Glomerular visceral epithelial cell (primary cell): ENCODE data around the gene CDON.
"Not testable (repeated sequence)": the region's sequence is repeated elsewhere in the genome, so short reads cannot be mapped to it uniquely, and the experiment has no call there.

ENCODE experiments used
- DNase-seq: peaks from one replicate; pipeline ENCODE4 v3.0.0-alpha.2; 2016; ENCODE audit errors: extremely low spot score

The CDON gene

DNA sequence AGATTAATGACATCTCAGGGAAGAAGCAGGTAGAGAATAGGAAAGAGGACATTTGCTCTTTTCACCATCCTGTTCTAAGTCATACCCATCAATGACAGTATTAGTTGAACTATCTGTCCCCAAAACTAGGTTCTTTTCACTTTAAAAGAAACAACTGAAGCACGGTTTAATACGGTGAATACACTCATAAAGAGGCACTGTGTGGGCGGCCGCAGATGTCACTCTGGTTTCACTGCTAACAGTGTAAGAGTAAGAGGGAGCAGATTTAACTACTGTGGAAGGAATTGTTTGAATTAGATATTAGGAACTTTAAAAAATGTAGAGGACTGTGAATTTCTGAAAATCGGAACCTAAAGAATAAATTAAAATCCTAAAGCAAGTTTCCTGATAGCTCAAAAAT, 67.4 kb downstream of the CDON start:
- no peak for DNase-seq

DNA sequence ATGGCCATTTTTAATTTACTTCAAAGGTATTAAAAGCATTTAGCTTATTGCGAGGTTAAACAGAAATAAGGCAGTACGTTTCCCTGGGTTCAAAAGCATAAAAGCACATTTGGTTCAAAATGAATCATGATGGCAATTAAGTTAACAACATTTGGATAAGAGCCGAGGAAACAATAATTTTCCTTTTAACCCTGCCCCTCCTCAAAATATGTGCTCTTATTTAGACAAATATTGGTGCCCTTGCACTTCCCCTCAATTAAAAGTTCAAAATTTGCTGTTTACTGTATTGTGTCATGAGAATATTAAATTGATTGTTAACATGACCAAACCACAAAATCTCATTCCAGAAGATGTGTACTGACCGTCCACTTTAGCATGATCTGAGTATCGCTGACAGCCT, 68.2 kb downstream of the CDON start:
- DNase-seq = no peak

DNA sequence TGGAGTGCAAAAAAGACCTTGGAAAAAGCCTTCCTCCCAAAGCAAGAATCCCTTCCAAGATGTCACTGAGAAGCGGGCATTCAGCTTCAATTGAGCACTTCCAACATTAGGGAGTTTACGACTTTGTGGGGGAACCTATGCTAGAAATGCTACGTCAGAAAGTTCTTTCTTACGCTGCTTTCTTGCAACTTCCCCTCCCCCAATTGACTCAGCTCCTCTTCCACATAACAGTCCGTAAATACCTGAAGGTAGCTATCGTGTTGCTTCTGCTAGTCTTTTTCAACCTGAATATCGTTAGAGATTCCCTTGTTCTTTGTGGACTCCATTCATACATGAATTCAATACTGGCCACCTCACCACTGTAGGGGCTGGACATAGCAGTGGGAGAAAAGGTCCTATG, 69.8 kb downstream of the CDON start:
- DNase-seq = no peak

DNA sequence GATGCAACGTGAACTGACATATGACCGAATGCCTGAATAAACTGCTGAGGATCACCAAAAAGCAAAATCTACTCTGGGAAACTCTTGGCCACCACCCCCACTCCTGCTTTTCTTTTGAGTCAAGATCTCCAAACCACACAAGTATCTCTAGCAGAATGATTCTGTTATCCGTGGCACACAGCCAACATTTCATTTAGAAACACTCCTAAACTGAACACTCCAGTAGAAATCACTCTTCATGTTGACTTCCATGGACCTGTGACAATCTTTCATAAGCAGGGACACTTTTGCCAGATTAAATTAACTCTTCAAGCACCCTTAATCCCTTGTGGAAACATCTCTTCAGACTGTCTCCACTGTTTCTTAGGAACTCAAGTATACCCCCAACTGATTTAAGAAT, 72.4 kb downstream of the CDON start:
- DNase-seq = peak; percentile 11

DNA sequence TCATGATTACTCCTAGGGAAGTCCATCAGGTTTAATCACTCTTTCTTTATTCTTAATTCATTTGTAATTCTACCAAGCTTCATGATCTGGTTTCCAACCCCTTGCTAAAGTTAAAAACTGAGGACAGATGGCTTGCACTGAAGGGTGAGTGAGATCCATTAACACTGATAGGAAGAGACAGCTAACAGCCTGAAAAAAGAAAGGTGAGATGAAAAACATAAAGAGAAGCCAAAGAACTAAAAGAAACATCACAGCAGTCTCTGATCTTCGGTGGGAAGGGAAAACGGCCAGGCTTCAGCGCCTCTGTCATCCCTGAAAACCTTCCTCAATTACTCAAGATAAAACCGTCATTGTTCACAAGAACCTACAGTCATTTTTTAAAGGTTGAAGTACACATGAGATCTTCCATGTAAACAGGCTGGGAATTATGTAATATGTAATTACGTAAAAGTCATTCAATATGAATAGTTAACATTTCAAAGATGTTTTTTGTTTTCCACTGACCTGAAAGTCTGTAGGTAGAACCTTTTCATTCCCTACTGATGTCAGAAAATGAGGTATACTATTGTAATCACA, 75.5 kb downstream of the CDON start:
- DNase-seq = no peak

DNA sequence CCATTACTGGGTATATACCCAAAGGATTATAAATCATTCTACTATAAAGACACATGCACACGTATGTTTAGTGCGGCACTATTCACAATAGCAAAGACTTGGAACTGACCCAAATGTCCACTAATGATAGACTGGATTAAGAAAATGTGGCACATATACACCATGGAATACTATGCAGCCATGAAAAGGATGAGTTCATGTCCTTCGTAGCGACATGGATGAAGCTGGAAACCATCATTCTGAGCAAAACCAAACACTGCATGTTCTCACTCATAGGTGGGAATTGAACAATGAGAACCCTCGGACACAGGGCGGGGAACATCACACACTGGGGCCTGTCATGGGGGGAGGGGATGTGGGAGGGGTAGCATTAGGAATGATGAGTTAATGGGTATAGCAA, 76.7 kb downstream of the CDON start:
- not testable (repeated sequence) for DNase-seq

DNA sequence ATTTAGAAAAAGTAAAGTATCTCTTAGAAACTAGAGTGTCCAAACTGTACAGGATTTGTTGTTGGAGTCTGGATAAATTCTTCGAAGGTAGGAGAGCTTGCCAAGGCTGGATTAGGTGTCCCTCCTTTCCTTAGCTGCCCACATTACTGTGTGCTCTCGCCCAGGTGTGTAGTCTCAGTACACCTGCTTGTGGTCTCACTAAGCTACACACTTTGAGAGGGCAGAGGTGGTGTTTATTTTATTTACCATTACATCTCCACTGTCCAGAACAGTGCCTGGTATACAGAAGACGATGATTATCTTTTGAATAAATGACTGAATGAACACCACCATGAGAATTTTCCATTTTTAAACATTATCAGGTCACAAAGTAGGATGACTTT, 80.3 kb downstream of the CDON start:
- no peak for DNase-seq

DNA sequence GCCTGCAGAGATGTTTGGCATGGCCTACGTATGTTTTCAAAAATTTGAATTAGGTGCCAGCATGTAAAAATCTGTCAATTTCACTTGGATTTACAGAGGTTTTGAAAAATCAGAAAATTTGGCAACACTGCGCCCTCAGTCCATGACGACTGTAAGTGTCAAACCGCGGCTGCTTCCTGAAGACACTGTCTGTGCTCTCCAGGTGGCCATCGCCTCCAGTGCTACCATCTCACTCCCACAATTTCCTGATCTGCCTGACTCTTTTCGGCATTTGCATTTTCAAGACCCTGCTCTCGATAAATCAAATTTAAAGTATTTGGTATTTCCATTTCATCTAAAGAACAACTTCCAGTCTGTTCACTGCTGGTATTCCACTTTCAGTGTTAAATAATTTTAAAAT, 82.2 kb downstream of the CDON start:
- no peak for DNase-seq

DNA sequence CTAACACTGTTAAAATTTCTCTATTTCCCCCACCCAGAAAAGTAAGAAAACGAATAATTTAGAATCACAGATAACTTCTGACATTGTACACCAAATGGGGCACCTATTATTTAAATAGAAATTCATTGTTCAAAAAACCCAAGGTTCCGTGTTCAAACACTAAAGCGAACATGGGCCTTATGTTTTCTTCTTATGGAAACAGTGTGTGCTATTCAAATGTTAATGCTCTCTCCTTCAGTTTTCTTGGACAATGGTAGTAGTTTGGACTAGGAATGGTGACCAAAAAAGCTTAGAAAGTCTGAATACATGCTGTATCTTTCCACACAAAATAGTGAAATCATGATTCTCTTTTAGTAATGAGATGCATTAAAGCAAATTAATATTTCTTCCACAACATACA, 83.2 kb downstream of the CDON start:
- no peak for DNase-seq

DNA sequence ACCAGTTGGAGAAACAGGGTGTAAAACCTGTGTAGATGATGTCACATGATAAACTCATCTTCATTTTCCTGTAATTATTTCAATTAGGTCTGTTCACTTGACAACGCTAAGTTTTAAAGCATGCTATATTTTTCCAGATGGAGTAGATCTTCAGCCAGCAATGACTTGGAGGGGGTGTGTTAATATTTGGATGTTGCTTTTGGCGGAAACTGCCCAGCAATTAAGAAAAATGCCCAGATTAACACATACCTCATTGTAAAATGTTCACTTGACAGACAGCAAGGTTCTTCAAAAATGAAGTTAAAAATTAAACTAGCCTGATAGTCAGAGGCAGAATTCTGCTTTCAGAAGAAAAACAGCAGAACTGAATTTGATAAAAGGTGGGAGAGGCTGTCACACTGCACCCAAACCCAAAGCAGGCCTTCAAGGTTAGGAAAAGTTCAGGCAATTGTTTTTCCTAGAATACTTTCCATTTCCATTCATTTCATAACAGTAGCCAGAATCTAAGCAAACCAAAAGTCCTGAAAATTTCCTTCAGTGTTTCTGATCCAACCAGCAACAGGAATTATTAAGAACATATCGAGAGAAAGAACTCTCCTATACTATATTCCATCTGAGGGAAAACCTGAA, 83.8 kb downstream of the CDON start:
- DNase-seq = no peak

DNA sequence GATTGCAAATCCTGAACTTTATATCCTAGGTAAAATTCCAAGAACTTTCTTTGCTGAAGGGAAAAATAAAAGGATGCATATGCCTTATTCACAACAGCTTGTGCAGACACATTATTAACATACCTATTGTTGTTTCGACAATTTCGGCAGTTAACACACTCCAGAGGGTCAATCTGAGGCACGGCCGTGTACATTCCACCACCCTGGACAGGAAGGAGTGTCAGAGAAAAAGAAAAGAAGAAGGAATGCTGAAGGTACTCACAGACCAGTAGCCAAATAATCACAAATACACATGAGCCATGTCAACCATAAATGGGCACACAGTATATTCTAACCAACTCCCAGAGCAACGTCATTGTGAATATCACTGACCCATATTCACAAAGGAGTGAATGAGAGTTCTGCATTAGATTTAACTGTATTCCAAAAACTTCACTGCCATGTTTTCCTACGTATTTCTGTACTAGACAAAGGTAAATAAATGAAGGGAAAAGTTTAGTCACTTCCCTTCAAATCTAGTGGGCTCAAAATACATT, 84.4 kb downstream of the CDON start:
- no peak for DNase-seq

DNA sequence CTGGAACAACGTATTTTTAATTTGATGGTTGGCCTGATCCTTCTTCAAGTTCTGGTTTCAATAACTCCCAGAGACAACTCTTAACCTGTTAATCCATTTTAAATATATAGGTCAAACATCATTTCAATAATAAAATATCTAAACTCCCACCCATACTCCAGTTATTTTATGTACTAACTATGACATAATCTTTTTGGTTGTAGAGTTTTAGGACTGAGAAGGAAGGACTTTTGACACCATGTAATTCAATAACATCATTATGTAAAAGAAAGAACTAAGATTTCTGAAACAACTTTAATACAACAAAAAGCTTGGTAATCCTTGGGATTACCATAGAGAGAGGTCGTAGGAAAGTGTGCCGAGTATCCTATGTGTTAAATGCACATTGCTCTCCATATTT, 85.3 kb downstream of the CDON start:
- no peak for DNase-seq

DNA sequence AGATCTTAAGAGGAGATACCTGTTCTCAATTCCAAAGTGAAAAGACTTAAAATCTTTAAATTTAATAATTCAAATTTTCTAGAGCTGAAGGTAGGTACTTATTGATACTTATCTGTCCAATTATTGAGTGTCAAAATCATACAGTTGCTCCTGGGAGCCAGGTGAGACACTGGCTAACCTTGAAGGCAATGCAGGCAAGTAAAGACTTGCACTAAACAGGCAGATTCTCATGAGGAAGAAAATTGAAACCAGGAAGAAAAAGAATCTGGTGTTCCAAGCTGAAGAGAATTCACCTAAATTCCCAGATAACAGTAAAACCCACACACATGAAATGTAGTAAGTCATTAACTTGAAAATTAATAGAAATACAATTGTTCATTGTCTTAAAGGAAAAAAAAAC, 86.5 kb downstream of the CDON start:
- no peak for DNase-seq

DNA sequence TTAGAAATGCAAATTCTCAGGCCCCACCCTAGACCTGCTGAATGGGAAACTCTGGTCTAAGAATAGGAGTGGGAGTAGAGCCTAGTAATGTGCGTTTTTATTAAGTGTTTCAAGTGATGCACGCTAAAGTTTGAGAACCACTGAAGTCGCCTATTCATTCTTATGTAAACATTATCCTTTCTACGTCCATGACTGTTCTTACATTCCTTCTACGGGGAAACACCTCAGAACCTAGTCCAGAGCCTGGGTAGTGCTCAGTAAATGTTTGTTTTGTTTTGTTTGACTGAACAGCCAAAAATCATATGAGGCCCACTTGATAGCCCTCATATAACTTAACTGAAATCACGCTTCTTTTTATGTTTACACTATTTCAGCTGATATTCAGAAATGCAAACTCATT, 87.0 kb downstream of the CDON start:
- no peak for DNase-seq

DNA sequence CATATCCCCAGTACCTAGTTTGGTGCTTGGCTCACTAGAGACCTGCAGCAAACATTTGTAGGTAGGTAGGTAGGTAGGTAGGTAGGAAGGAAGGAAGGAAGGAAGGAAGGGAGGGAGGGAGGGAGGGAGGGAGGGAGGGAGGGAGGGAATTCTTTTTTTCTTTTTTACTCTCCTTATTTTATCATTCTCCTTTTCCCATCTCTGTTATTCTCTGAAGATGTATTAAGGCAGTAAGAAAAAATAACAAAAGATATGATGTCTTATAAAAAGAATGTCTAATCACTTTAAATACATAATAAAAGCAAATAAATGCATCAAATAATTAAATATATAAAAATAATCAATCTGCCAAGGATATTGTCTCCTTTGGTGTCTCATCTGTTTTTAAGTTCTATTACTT, 88.4 kb downstream of the CDON start:
- DNase-seq = no peak

DNA sequence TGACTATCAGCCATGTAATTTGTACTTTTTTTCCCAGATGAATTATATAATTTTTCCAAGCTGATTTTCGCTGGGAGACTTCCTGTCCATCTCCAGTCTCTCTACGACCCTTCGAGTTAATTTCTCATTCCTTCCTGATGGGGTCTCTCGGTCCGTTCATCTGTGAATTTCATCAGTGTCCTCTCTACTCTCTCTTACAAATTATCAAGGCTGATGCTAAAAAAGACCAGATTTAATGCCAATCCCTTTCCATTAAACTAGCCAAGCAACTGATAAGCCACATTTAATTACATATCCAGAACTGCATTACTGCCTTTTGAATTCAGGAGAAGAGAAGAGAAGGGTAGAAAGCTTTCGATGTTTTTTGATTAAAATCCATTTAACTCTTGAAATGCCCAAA, 91.0 kb downstream of the CDON start:
- no peak for DNase-seq

DNA sequence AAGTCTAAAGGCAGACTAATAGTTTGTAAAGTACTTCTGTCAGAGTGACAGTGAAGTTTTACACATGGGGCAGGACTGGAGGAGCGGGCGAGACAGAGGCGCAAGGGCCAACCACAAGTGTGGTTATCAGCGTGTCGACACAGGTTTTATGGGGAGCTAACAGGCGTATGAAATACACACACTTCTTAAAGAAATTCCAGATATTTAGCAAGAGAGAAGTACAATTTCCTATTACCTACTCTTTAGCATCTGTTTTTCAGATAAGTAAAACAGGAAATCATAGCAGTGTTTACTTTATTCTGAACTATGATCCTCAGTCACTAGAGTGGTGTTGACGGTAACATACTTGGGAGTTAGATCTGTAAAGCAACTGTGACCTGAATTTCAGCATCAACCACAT, 94.3 kb downstream of the CDON start:
- DNase-seq = no peak

DNA sequence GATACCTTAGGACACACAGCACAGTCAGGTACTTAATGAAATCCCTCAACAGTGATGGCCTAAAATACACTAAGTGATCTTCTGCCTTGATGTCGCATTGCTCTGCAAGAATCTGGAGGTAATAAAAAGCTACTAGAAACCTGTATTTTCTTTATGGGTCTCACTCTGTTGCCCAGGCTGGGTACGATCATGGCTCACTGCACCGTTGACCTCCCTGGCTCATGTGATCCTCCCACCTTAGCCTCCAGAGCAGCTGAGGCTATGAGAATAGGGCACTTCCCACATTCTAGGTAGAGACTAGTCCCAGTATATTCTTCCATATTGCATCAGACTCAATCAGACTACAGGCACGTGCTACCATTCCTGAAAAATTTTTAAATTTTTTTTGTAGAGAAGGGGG, 95.2 kb downstream of the CDON start:
- no peak for DNase-seq

DNA sequence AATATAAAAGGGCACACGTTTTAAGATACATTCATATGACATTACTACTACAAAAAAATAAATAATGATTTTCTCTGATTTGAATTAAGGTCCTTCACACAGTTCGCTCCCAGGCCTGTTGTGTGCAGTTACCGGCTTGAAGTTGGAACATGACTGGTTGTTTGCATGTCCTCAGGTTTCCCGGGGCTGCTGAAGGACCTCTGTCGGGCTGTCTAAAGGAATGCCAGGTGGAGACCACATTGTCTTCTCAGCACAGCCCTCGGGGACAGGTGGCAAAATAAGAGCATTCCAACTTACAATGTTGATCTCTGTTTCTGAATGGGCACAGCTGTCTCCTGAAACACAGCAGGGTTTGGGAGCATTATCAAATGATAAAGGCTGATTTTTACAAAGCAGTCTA, 101.9 kb downstream of the CDON start:
- no peak for DNase-seq

DNA sequence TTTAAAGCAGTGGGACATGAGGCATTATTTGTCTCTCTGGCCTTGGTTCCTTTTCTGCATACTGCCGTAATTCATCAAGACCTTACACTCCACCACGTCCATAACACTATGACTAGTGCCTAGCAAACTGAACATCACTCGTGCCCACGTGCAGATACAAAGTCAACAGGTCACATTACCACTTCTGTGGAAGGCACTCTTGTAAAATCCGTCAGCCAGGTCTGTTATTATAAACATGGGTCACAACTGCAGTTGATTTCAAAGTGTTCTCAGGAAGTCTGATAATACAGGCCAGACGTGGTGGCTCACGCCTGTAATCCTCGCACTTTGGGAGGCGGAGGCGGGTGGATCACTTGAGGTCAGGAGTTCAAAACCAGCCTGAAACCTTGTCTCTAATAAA, 102.7 kb downstream of the CDON start:
- DNase-seq = no peak

DNA sequence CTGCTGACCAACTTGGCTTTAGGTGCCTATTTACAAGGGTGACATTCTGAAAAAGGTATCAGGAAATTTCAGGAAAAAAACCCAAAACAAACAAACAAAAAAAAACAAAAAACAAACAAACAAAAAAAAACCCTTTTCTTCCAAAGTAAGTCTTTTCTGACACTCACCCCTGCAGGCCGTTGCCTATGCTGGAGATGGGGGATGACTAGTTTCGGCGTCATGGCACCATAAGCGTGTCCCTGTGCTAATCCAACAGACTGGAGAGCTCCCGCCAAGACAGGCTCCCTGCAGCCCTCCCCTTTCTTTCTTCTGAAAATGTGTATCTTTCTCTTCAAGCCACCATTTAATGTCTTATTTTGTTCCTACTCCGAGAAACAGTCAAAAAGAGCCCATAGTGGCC, 103.2 kb downstream of the CDON start:
- DNase-seq = no peak

DNA sequence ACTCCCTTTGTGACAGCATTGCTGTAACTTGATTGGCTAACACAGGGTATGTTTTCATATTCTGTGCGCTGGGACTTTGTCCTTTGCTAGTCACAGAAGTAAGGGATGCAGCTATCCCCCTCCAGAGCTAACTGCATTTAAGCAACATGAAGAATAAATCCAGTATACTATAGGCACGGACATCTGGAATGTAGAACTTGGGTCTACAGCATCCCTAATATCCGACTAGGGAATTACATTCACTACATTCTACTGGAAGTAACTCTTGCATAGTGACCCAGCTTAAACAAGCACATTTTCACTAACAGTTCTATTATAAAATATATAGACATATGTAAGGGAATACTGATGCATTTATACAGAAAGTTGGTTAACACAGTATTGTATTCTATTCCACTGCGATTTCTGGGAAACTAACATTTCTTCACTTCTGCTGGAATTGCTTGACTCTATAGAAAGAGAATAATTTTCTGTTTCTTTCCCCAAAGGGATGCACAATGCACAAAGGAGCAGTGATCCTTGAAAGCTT, 103.7 kb downstream of the CDON start:
- DNase-seq = no peak

DNA sequence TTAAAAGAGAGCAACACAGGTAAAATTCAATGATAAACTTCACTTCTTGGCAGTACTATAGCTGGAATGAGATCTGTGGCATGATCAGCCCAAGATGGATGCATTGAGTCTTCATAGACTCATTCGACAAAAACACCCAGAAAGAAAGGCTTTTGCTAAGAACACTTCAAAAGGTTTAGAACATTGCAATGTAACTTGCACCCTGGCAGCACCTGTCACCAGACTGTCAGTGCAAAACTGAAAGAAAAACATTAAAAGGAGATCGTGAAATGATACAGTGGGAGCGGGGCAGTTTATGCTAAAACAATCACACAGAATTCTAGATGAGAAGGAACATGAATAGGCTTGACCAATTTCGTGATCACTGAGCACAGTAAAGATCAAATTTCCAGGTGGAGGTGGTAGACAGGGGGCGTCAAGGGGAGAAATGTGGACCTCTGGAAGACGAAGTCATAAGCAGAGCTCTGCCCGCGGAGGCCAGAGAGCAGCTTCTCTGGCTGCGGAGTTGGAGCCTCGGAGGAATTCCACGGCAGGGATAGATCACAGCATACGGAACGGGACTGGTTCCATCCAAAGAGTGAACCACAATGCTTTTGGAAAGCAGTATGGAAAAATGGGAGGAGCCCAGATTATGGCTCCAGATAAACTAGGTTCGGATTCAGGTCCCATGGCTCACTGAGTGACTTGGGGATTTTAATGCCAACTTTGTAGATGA, 104.9 kb downstream of the CDON start:
- no peak for DNase-seq
